MM.1S (cell line): ENCODE results near the gene TKFC.

Experiments used
- DNase-seq: peaks from one replicate; pipeline ENCODE4 v3.0.0-alpha.2; 2015
- H2AFZ ChIP-seq: fragments of 300-600 bp; sonication (generic); 2 replicates; pipeline ENCODE4 v1.6.0; 2016; ENCODE audit warnings: antibody characterized with exemption, low read length
- H3F3A ChIP-seq: fragments of 300-600 bp; sonication (generic); 2 replicates; pipeline ENCODE4 v1.6.1; 2016; ENCODE audit warnings: mild to moderate bottlenecking, antibody characterized with exemption, low read length, moderate library complexity, mixed read lengths; ENCODE audit not compliant: insufficient read depth
- H3K27ac ChIP-seq: fragments of 300-600 bp; sonication (generic); 2 replicates; pipeline ENCODE4 v1.5.1; 2016; ENCODE audit warnings: mild to moderate bottlenecking, low read length
- H3K27me3 ChIP-seq: fragments of 300-600 bp; sonication (generic); replicated peaks from 2 replicates; pipeline ENCODE4 v1.6.0; 2016; ENCODE audit warnings: low read length; ENCODE audit not compliant: insufficient read depth
- H3K36me3 ChIP-seq: fragments of 300-600 bp; sonication (generic); replicated peaks from 2 replicates; pipeline ENCODE4 v1.6.1; 2016; ENCODE audit warnings: mild to moderate bottlenecking, low read length, mixed read lengths; ENCODE audit not compliant: insufficient read depth
- H3K4me1 ChIP-seq: fragments of 300-600 bp; sonication (generic); 2 replicates; pipeline ENCODE4 v1.6.1; 2016; ENCODE audit warnings: low read length, mixed read lengths
- H3K4me2 ChIP-seq: fragments of 300-600 bp; sonication (generic); 2 replicates; pipeline ENCODE4 v1.6.0; 2016; ENCODE audit warnings: low read depth, low read length
- H3K4me3 ChIP-seq: fragments of 300-600 bp; sonication (generic); 2 replicates; pipeline ENCODE4 v1.5.1; 2016; ENCODE audit warnings: low read length, mixed read lengths
- H3K79me2 ChIP-seq: fragments of 300-600 bp; sonication (generic); 2 replicates; pipeline ENCODE4 v1.6.1; 2016; ENCODE audit warnings: mixed run types, low read length, mixed read lengths
- H3K9ac ChIP-seq: fragments of 300-600 bp; sonication (generic); 2 replicates; pipeline ENCODE4 v1.6.1; 2016; ENCODE audit warnings: low read length, mixed read lengths
- H3K9me2 ChIP-seq: fragments of 300-600 bp; sonication (generic); replicated peaks from 2 replicates; pipeline ENCODE4 v1.6.1; 2016; ENCODE audit warnings: mild to moderate bottlenecking, low read length, mixed read lengths; ENCODE audit not compliant: insufficient read depth
- H3K9me3 ChIP-seq: fragments of 300-600 bp; sonication (generic); replicated peaks from 2 replicates; pipeline ENCODE4 v1.6.1; 2016; ENCODE audit warnings: mild to moderate bottlenecking, low read length, mixed read lengths; ENCODE audit not compliant: insufficient read depth
- H4K20me1 ChIP-seq: fragments of 300-600 bp; sonication (generic); 2 replicates; pipeline ENCODE4 v1.6.1; 2016; ENCODE audit warnings: mild to moderate bottlenecking, low read length, moderate library complexity, mixed read lengths; ENCODE audit not compliant: insufficient read depth
- CTCF ChIP-seq: fragments of 300-600 bp; sonication (generic); IDR thresholded peaks from 2 replicates; pipeline ENCODE4 v1.5.1; 2016; ENCODE audit warnings: antibody characterized with exemption, low read length, mixed read lengths
- EZH2 ChIP-seq: fragments of 300-600 bp; sonication (generic); optimal IDR thresholded peaks from 2 replicates; pipeline ENCODE3; 2017; ENCODE audit warnings: low read depth, mild to moderate bottlenecking, antibody characterized with exemption, low read length, mixed read lengths
- EZH2phosphoT487 ChIP-seq: fragments of 300-600 bp; sonication (generic); IDR thresholded peaks from 2 replicates; pipeline ENCODE4 v1.6.1; 2018; ENCODE audit warnings: antibody characterized with exemption, low read length

TKFC gene

GRCh38 chr11:61350803-61351202 is 17.8 kb downstream of the TKFC start:
- no peak for DNase-seq
- no peaks in the 10 kb centered on the region for H3F3A ChIP-seq
- H2AFZ ChIP-seq, result no peak overlapping the region
- no peaks in the 10 kb centered on the region for H3K4me1 ChIP-seq
- no peak overlapping the region for H3K4me3 ChIP-seq
- H3K9me2 ChIP-seq, result no peaks in the 10 kb centered on the region
- H3K27ac ChIP-seq, result no peak overlapping the region
- no peak overlapping the region for H3K4me2 ChIP-seq
- no peaks in the 10 kb centered on the region for H3K27me3 ChIP-seq
- TF ChIP-seq EZH2, result no peak
- no peak for TF ChIP-seq EZH2phosphoT487
- TF ChIP-seq CTCF, result no peak
- H3K36me3 ChIP-seq, result no peaks in the 10 kb centered on the region
- no peaks in the 10 kb centered on the region for H4K20me1 ChIP-seq
- no peak overlapping the region for H3K9ac ChIP-seq
- no peaks in the 10 kb centered on the region for H3K9me3 ChIP-seq
- no peaks in the 10 kb centered on the region for H3K79me2 ChIP-seq

- Histone ChIP-seq H3K79me2 (no peaks in the 10 kb centered on the region), H4K20me1 (no peaks in the 10 kb centered on the region), H3K36me3 (no peaks in the 10 kb centered on the region), H3F3A (no peaks in the 10 kb centered on the region), H3K9me3 (no peaks in the 10 kb centered on the region), H3K4me3 (no peak overlapping the region), H3K27me3 (no peaks in the 10 kb centered on the region), H3K27ac (no peak overlapping the region), H3K9ac (no peak overlapping the region), H3K9me2 (no peaks in the 10 kb centered on the region), H3K4me2 (no peak overlapping the region), H3K4me1 (peaks cover under 1% of the 10 kb centered on the region; the same call in 1 of the 2 replicates), H2AFZ (no peak overlapping the region)
- TF ChIP-seq EZH2phosphoT487 (no peak), CTCF (no peak), EZH2 (no peak)
- DNase-seq, result no peak
Observed at GRCh38 chr11:61352038-61352437, 19.0 kb downstream of the TKFC start.

GRCh38 chr11:61353131-61354067 is 20.4 kb downstream of the TKFC start:
- no peak for TF ChIP-seq EZH2
- TF ChIP-seq EZH2phosphoT487, result no peak
- TF ChIP-seq CTCF, result no peak
- Histone ChIP-seq H3K79me2 (no peaks in the 10 kb centered on the region), H4K20me1 (no peaks in the 10 kb centered on the region), H3K27me3 (no peaks in the 10 kb centered on the region), H3K36me3 (no peaks in the 10 kb centered on the region), H3F3A (no peaks in the 10 kb centered on the region), H2AFZ (no peak overlapping the region), H3K4me2 (no peak overlapping the region), H3K4me3 (no peak overlapping the region), H3K9ac (no peak overlapping the region), H3K4me1 (peaks cover 10% of the 10 kb centered on the region; the same call in 1 of the 2 replicates), H3K9me3 (no peaks in the 10 kb centered on the region), H3K27ac (no peak overlapping the region), H3K9me2 (no peaks in the 10 kb centered on the region)
- DNase-seq, result no peak
